ENCODE measurements around the gene SPACA4. TPM values are rescaled to one million over a fixed set of nuclear protein-coding genes. Genes with fewer than 3 reads are reported as not detected.

Gene SPACA4
- total and polyA plus RNA-seq, 2 of the 4 experiments (the other 2 are of a cell fraction), result not detected

DNA sequence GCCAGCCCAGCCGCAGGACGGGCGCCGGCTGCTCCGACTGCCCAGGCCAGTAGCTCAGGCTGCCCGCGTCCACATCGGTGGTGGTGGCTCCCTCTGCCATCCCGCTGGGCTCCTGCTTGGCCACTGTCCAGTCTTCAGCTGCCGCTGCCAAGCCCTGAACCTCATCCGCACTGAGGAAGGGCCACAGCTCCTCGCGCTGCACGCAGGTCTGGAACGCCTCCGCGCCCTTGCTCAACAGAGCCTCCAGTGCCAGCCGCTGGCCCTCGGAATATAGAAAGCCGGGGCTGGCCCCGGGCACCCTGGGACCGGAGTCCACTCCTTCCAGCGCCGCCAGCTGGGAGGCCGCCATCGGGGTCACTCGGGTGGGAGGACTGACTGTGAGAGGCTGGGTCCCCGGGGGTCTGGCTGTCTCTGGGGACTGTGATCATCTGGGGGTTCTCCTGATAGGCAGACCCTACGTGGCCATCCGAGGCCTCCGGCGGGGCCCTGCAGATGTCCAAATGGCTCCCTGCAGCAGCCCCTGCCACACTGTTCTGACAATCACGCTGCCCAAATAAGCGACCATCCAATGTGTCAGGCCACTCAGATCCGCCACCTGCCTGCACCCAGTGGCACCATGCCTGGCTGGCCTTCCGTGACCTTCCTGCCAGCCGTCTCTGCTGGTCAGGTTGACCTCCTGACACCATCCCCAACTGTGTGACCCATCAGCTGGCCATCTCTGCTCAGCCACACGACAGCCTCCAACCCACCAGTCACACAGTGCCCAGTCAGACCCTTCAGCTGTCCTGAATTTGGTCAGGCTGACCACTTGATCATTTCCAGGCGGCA is 6.7 kb downstream of the SPACA4 start:
- H3K27ac ChIP-seq (ENCODE audit: insufficient read depth, low read length), result no peak overlapping the region

More for the DNA sequence above, 6.7 kb downstream of the SPACA4 start:
- Histone ChIP-seq H3K9me3 (ENCODE audit: control insufficient read depth, insufficient read depth, low read length) (no peaks in the 10 kb centered on the region), H3K36me3 (ENCODE audit: control insufficient read depth, insufficient read depth, low read length) (peaks cover 28% of the 10 kb centered on the region), H3K27me3 (ENCODE audit: control insufficient read depth, insufficient read depth, low read length) (no peaks in the 10 kb centered on the region), H4K5ac (ENCODE audit: low read depth, low read length) (no peak overlapping the region), H3K4me1 (ENCODE audit: control insufficient read depth, insufficient read depth, low read length) (peaks cover 8% of the 10 kb centered on the region), H3K9me1 (ENCODE audit: insufficient read depth, low read length) (no peaks in the 10 kb centered on the region), H3K18ac (ENCODE audit: low read depth, low read length) (no peak overlapping the region), H3K4me2 (ENCODE audit: low read depth, low read length) (no peak overlapping the region), H2BK20ac (ENCODE audit: low read depth, low read length) (no peak overlapping the region), H3K9ac (ENCODE audit: low read depth, low read length) (no peak overlapping the region), H2AK9ac (replicated peaks; ENCODE audit: low read depth, low read length, poor library complexity) (no peak overlapping the region), H2AFZ (replicated peaks; ENCODE audit: low read length, poor library complexity) (peak overlapping the region; percentile 7), H2BK15ac (ENCODE audit: low read depth, low read length) (no peak overlapping the region), H2AK5ac (ENCODE audit: low read depth, low read length) (no peak overlapping the region), H3K4ac (ENCODE audit: low read depth, low read length) (no peak overlapping the region), H3K4me3 (ENCODE audit: insufficient read depth, low read depth, low read length) (no peak overlapping the region), H4K91ac (ENCODE audit: insufficient read depth, low read depth, low read length) (no peak overlapping the region), H3K14ac (replicated peaks; ENCODE audit: low read depth, low read length) (no peak overlapping the region), H4K8ac (ENCODE audit: low read depth in 2 of 2, low read length in 2 of 2) (no peak overlapping the region), H3K79me1 (ENCODE audit: low read depth in 1 of 2, low read length in 2 of 2) (peaks cover 8 to 32% of the 10 kb centered on the region in 2 experiments; a peak in 3 of 4 replicates), H4K20me1 (ENCODE audit: insufficient read depth, low read length) (peaks cover 47% of the 10 kb centered on the region), H3K56ac (ENCODE audit: extremely low read depth, insufficient read depth, low read length) (no peak overlapping the region), H3K23ac (ENCODE audit: low read depth, low read length) (no peak overlapping the region), H2BK5ac (ENCODE audit: low read depth, low read length, poor library complexity, severe bottlenecking) (no peak overlapping the region), H2BK120ac (ENCODE audit: low read depth, low read length) (no peak overlapping the region)
- dilution Hi-C loops (cut with HindIII; ENCODE audit: low sequenced_read_pairs, unreplicated experiment) (no loop called here), intact Hi-C loops (cut with micrococcal nuclease) (no loop called here), in situ Hi-C loops (cut with MboI; ENCODE audit: low sequenced_read_pairs) (no loop called here)
- no peak for DNase-seq
- WGBS, 2 experiments (ENCODE audit: extremely low coverage in 2 of 2, insufficient read length in 1 of 2), result 85% methylated on average over 24 of the region's 39 CpGs; no CpG with 5 or more reads in 1 of the 2 experiments
- no peak for ATAC-seq (ENCODE audit: low read depth)
- no TSS peak for BruUV-seq (replicated peaks)
- ChIA-PET POLR2A (ENCODE audit: unreplicated experiment) (no interaction called here), CTCF (no interaction called here)
- TF ChIP-seq FOS (IDR thresholded peaks at IDR 0.05; ENCODE audit: low read depth, low read length) (no peak), MXI1 (IDR thresholded peaks at IDR 0.05; ENCODE audit: borderline replicate concordance, low read depth, low read length) (no peak), RFX5 (IDR thresholded peaks at IDR 0.05; ENCODE audit: low read depth, low read length) (no peak), NFE2L2 (IDR thresholded peaks at IDR 0.05; ENCODE audit: low read depth, low read length) (no peak), SMC3 (IDR thresholded peaks at IDR 0.05; ENCODE audit: low read depth, low read length) (no peak), RAD21 (IDR thresholded peaks at IDR 0.05; ENCODE audit: low read length) (no peak), MAZ (IDR thresholded peaks at IDR 0.05; ENCODE audit: borderline replicate concordance, low read depth, low read length) (no peak), CEBPB (IDR thresholded peaks at IDR 0.05; ENCODE audit: low read depth, low read length) (no peak), POLR2A (IDR thresholded peaks at IDR 0.05; ENCODE audit: low read depth, low read length) (no peak)
